ENCODE data around the gene LRP1B.

DNA sequence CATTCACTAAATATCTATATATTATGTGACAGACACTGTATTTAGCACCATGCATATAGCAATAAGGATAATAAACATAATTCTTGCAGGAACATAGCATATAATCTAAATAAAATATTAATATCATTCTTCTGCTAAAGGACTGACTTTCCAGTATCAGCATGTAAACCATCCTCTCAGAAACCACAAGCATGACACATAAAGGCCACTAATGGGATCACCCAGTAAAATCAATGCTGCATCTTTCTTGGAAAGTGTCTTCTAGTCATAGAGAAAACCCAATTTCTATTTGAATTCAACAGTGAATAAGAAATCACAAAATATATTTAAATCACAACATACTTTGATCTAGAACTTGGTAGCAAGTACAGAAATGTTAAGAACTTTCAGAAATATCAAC, 5.8 kb upstream of the LRP1B start:
- TF ChIP-seq, protein P1, sequence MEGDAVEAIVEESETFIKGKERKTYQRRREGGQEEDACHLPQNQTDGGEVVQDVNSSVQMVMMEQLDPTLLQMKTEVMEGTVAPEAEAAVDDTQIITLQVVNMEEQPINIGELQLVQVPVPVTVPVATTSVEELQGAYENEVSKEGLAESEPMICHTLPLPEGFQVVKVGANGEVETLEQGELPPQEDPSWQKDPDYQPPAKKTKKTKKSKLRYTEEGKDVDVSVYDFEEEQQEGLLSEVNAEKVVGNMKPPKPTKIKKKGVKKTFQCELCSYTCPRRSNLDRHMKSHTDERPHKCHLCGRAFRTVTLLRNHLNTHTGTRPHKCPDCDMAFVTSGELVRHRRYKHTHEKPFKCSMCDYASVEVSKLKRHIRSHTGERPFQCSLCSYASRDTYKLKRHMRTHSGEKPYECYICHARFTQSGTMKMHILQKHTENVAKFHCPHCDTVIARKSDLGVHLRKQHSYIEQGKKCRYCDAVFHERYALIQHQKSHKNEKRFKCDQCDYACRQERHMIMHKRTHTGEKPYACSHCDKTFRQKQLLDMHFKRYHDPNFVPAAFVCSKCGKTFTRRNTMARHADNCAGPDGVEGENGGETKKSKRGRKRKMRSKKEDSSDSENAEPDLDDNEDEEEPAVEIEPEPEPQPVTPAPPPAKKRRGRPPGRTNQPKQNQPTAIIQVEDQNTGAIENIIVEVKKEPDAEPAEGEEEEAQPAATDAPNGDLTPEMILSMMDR (conservative IDR thresholded peaks at IDR 0.05; ENCODE audit: low read length), result no peak
- TF ChIP-seq EZH2phosphoT487 (IDR thresholded peaks at IDR 0.05; ENCODE audit: borderline replicate concordance), result no peak
